Uterus (tissue), 4 donors: ENCODE results near the gene POLD4. TPM values are rescaled to one million over a fixed set of nuclear protein-coding genes. Genes with fewer than 3 reads are reported as not detected.

Source experiments
- DNase-seq, 2 donors: peaks; one replicate each; pipeline ENCODE4 v3.0.0-alpha.2; 2019 to 2020
- H3K27ac ChIP-seq, 2 donors: fragments of 200-600 bp; sonication (generic); 1 replicate in 1 of 2; 2 replicates in 1 of 2; pipeline ENCODE4 v1.5.1; 2016 to 2018
- H3K27me3 ChIP-seq, 2 donors: fragments of 200-600 bp; sonication (generic); one replicate each; pipeline ENCODE4 v1.5.1; 2018 to 2019; ENCODE audit warnings: control low read depth in 1 of 2
- H3K36me3 ChIP-seq, 2 donors: fragments of 200-600 bp; sonication (generic); one replicate each; pipeline ENCODE4 v1.5.1; 2019; ENCODE audit warnings: control low read depth in 1 of 2
- H3K4me1 ChIP-seq, 2 donors: fragments of 200-600 bp; sonication (generic); one replicate each; pipeline ENCODE4 v1.5.1; 2018 to 2019; ENCODE audit warnings: control low read depth in 1 of 2
- H3K4me3 ChIP-seq, 2 donors: fragments of 200-600 bp; sonication (generic); 1 replicate in 1 of 2; 2 replicates in 1 of 2; pipeline ENCODE4 v1.5.1; 2018 to 2019; ENCODE audit warnings: mild to moderate bottlenecking in 1 of 2
- H3K9me3 ChIP-seq, 2 donors: fragments of 200-600 bp; sonication (generic); one replicate each; pipeline ENCODE4 v1.5.1; 2019; ENCODE audit warnings: control low read depth in 1 of 2
- POLR2A ChIP-seq, 2 donors: fragments of 450-650 bp; IDR thresholded peaks; one replicate each; pipeline ENCODE4 v1.6.1; 2016; ENCODE audit warnings: antibody characterized with exemption in 2 of 2, mild to moderate bottlenecking in 1 of 2, moderate library complexity in 1 of 2
- intact Hi-C: fragments of 100-400 bp; cut with DNase I; formaldehyde crosslinking; loops from one replicate; pipeline ENCODE4 v1.15.1; 2023; ENCODE audit warnings: low total_unique reads
- total RNA-seq, 4 donors: library from RNA; depleted of rRNA in 3 of 4; stranded (reverse); fragments of >200 nt in 3 of 4; gene quantifications; one replicate each; pipeline versions ENCODE4 v1.1.0 to v1.2.4, GENCODE V29; 2014 to 2023
- TF ChIP-seq, protein P1 (sequence below), 4 experiments: fragments of 200-600 bp in 2 of 4; fragments of 450-650 bp in 2 of 4; sonication (generic) in 2 of 4; IDR thresholded peaks; one replicate each; pipeline ENCODE4 v1.5.1; 2016 to 2019; ENCODE audit warnings: antibody characterized with exemption in 4 of 4, mild to moderate bottlenecking in 2 of 4, moderate library complexity in 1 of 4
- donor health status: DM: yes; HTN: yes; CAD: no.

POLD4 gene
- total RNA-seq, 4 donors from 2014 or later, result 8.7 to 65.6 (median 31.3) TPM

DNA sequence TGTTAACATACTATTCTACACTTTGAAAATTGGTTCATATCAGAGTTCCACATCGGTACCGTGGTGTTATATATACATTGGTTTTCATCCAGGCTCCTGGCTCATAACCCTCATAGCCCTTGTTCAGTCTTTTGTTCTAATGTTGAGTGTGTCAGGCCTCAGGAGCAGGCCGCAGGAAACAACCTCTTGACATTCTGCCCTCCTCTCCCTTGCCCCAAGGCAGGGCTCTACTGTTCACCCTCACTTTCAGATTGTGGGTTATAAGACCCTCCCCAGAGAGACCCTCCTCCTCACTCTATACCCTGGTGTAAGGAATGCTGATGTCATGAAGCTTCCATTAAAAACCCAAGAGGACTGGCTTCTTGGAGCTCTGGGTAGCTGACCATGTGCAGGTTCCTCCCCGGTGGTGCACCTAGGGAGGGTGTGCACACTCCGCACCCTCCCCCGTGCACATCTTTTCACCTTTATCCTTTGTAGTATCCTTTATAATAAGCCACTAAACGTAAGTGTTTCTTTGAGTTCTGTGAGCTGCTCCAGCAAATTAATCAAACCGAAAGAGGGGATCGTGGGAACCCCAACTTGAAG lies 37.9 kb downstream of the POLD4 start:
- H3K27me3 ChIP-seq, result no peaks in the 10 kb centered on the region
- no peak overlapping the region for H3K27ac ChIP-seq
- H3K4me1 ChIP-seq, result peaks cover 0 to 6% of the 10 kb centered on the region in 2 donors
- DNase-seq, result no peak
- H3K4me3 ChIP-seq, result no peak overlapping the region
- no peak for TF ChIP-seq POLR2A (IDR thresholded peaks at IDR 0.05)
- TF ChIP-seq, protein P1, sequence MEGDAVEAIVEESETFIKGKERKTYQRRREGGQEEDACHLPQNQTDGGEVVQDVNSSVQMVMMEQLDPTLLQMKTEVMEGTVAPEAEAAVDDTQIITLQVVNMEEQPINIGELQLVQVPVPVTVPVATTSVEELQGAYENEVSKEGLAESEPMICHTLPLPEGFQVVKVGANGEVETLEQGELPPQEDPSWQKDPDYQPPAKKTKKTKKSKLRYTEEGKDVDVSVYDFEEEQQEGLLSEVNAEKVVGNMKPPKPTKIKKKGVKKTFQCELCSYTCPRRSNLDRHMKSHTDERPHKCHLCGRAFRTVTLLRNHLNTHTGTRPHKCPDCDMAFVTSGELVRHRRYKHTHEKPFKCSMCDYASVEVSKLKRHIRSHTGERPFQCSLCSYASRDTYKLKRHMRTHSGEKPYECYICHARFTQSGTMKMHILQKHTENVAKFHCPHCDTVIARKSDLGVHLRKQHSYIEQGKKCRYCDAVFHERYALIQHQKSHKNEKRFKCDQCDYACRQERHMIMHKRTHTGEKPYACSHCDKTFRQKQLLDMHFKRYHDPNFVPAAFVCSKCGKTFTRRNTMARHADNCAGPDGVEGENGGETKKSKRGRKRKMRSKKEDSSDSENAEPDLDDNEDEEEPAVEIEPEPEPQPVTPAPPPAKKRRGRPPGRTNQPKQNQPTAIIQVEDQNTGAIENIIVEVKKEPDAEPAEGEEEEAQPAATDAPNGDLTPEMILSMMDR (IDR thresholded peaks at IDR 0.05), result no peak
- no peaks in the 10 kb centered on the region for H3K36me3 ChIP-seq
- H3K9me3 ChIP-seq, result no peaks in the 10 kb centered on the region
- intact Hi-C loops, result loop anchor here (5.0 kb wide), 1 partner anchor 48 kb away; the partner anchor contains the start of gene GRK2

GRCh38 chr11:67314218-67314617 lies 39.1 kb downstream of the POLD4 start:
- no peak for DNase-seq
- Histone ChIP-seq H3K27ac (no peak overlapping the region), H3K4me1 (peaks cover 0 to 4% of the 10 kb centered on the region in 2 donors), H3K36me3 (no peaks in the 10 kb centered on the region), H3K27me3 (no peaks in the 10 kb centered on the region), H3K4me3 (no peak overlapping the region), H3K9me3 (no peaks in the 10 kb centered on the region)
- intact Hi-C loops, result no loop called here
- no peak for TF ChIP-seq POLR2A (IDR thresholded peaks at IDR 0.05)
- TF ChIP-seq, protein P1 (IDR thresholded peaks at IDR 0.05), result no peak

GRCh38 chr11:67313125-67313890 lies 40.0 kb downstream of the POLD4 start:
- no peak for DNase-seq
- H3K4me1 ChIP-seq, result no peaks in the 10 kb centered on the region
- H3K27me3 ChIP-seq, result no peaks in the 10 kb centered on the region
- H3K36me3 ChIP-seq, result no peaks in the 10 kb centered on the region
- H3K4me3 ChIP-seq, result no peak overlapping the region
- no peaks in the 10 kb centered on the region for H3K9me3 ChIP-seq
- intact Hi-C loops, result no loop called here
- TF ChIP-seq, protein P1 (IDR thresholded peaks at IDR 0.05), result no peak
- no peak for TF ChIP-seq POLR2A (IDR thresholded peaks at IDR 0.05)
- no peak overlapping the region for H3K27ac ChIP-seq

DNA sequence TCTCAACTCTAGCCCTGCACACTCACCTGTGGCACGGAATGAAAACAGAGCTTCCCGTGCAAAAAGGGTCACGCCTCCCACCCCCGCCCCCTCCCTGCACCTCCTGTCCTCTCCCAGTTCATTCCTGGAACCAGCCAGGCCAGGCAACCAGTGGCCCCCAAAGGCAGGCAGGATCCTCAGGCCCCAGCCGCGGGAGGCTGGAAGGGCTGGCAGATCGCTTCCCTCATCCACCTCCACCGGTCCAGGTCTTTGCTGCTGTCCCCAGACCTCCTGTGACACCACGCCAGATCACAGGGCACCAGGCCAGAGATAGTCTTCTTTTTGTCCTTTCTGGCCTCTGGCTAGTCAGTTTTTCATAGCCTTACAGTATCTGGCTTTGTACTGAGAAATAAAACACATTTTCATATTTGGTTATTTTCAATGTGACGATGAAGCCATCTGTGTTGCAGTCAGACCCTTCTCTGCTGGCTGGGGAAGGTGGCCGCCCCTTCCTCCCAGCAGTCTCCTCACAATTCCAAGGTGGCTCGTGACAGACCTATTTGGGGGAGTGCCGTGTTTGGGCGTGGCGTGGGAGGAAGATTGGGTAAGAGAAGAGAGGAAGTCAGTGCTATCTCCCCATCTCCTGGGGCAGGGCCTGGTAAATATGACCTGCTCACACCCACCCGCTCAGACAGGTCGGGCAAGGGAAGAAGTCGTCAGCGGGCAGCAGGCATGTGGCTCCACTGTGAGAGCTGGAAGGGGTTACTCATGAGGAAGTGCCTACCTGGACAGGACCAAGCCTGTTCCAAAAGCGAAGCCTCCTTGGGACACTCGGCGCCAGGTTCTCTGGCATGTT lies 40.9 kb downstream of the POLD4 start:
- Histone ChIP-seq H3K27ac (no peak overlapping the region), H3K9me3 (no peaks in the 10 kb centered on the region), H3K36me3 (no peaks in the 10 kb centered on the region), H3K27me3 (no peaks in the 10 kb centered on the region), H3K4me3 (no peak overlapping the region), H3K4me1 (no peaks in the 10 kb centered on the region)
- intact Hi-C loops, result no loop called here
- no peak for TF ChIP-seq POLR2A (IDR thresholded peaks at IDR 0.05)
- TF ChIP-seq, protein P1 (IDR thresholded peaks at IDR 0.05), result no peak
- DNase-seq, result no peak
